Smooth muscle cell (in vitro differentiated cells): ENCODE results near the gene TOM1L2. TPM values are rescaled to one million over a fixed set of nuclear protein-coding genes. Genes with fewer than 3 reads are reported as not detected.

Source experiments
- DNase-seq: peaks from one replicate; lab custom pipeline; 2025; ENCODE audit not compliant: unreplicated experiment; lab: John Stamatoyannopoulos, UW
- H2AFZ ChIP-seq: fragments of 200-600 bp; sonication (generic); 2 replicates; pipeline ENCODE4 v1.6.0; 2016; ENCODE audit warnings: antibody characterized with exemption, low read depth, mild to moderate bottlenecking
- H3F3A ChIP-seq: fragments of 200-600 bp; sonication (generic); 2 replicates; pipeline ENCODE4 v1.6.0; 2017; ENCODE audit warnings: antibody characterized with exemption, low read depth
- H3K27ac ChIP-seq: fragments of 200-600 bp; sonication (generic); 2 replicates; pipeline ENCODE4 v1.5.1; 2016; ENCODE audit warnings: low read depth, mild to moderate bottlenecking
- H3K27me3 ChIP-seq: fragments of 200-600 bp; sonication (generic); 2 replicates; pipeline ENCODE4 v1.6.1; 2016; ENCODE audit warnings: low read depth, mild to moderate bottlenecking
- H3K36me3 ChIP-seq: fragments of 200-600 bp; sonication (generic); 2 replicates; pipeline ENCODE4 v1.5.1; 2016; ENCODE audit warnings: low read depth
- H3K4me1 ChIP-seq: fragments of 200-600 bp; sonication (generic); 2 replicates; pipeline ENCODE4 v1.5.1; 2016; ENCODE audit warnings: low read depth
- H3K4me2 ChIP-seq: fragments of 200-600 bp; sonication (generic); 2 replicates; pipeline ENCODE4 v1.6.0; 2016; ENCODE audit warnings: mild to moderate bottlenecking
- H3K4me3 ChIP-seq: fragments of 200-600 bp; sonication (generic); 2 replicates; pipeline ENCODE4 v1.5.1; 2016; ENCODE audit warnings: mild to moderate bottlenecking
- H3K79me2 ChIP-seq: fragments of 200-600 bp; sonication (generic); 2 replicates; pipeline ENCODE4 v1.6.0; 2016; ENCODE audit warnings: low read depth, mild to moderate bottlenecking
- H3K9ac ChIP-seq: fragments of 200-600 bp; sonication (generic); 2 replicates; pipeline ENCODE4 v1.6.0; 2016; ENCODE audit warnings: low read depth
- H3K9me3 ChIP-seq: fragments of 200-600 bp; sonication (generic); replicated peaks from 2 replicates; pipeline ENCODE4 v1.5.1; 2016; ENCODE audit warnings: low read depth
- H4K20me1 ChIP-seq: fragments of 200-600 bp; sonication (generic); 2 replicates; pipeline ENCODE4 v1.6.0; 2016; ENCODE audit warnings: low read depth
- CTCF ChIP-seq: fragments of 200-600 bp; sonication (generic); IDR thresholded peaks from 2 replicates; pipeline ENCODE4 v1.5.1; 2017; ENCODE audit warnings: borderline replicate concordance, mild to moderate bottlenecking, antibody characterized with exemption; ENCODE audit not compliant: insufficient read depth, poor library complexity, severe bottlenecking
- WGBS: methylation state at CpG from one replicate; pipeline ENCODE4 v1.1.7; 2016; ENCODE audit warnings: low lambda C conversion rate; 5-methylcytosine and 5-hydroxymethylcytosine counted together
- polyA plus RNA-seq: library from polyadenylated mRNA; unstranded; fragments of >200 nt; fragmentation: Nextera tagmentation; extraction: Ambion mirVana; gene quantifications from 2 replicates; pipeline ENCODE4 v1.2.1, GENCODE V29; 2016
- total RNA-seq: library from RNA; depleted of rRNA; stranded (reverse); fragments of >200 nt; gene quantifications from 2 replicates; pipeline ENCODE4 v1.2.3, GENCODE V29; 2014

TOM1L2 gene
- total and polyA plus RNA-seq, 2 experiments from 2014 or later: 20.3 to 27.0 TPM

GRCh38 chr17:17874478-17874877, 97.7 kb downstream of the TOM1L2 start:
- H3K4me3 ChIP-seq: no peak overlapping the region
- no peak overlapping the region for H2AFZ ChIP-seq
- H3K4me2 ChIP-seq: no peak overlapping the region
- H3K79me2 ChIP-seq: no peaks in the 10 kb centered on the region
- WGBS: 21% methylated on average over 1 of the region's 1 CpG
- H3K27ac ChIP-seq: no peak overlapping the region
- no peaks in the 10 kb centered on the region for H3K9me3 ChIP-seq
- no peak for DNase-seq
- H3F3A ChIP-seq: peaks cover 17% of the 10 kb centered on the region
- H3K4me1 ChIP-seq: peaks cover 16% of the 10 kb centered on the region
- H3K36me3 ChIP-seq: no peaks in the 10 kb centered on the region
- peaks cover 19% of the 10 kb centered on the region for H4K20me1 ChIP-seq
- no peak for TF ChIP-seq CTCF
- no peak overlapping the region for H3K9ac ChIP-seq
- H3K27me3 ChIP-seq: no peaks in the 10 kb centered on the region

GRCh38 chr17:17873450-17873991, 98.7 kb downstream of the TOM1L2 start:
- no peaks in the 10 kb centered on the region for H3K27me3 ChIP-seq
- no peak overlapping the region for H3K9ac ChIP-seq
- TF ChIP-seq CTCF: no peak
- H3K4me3 ChIP-seq: no peak overlapping the region
- peaks cover 13% of the 10 kb centered on the region for H3F3A ChIP-seq
- H3K9me3 ChIP-seq: no peaks in the 10 kb centered on the region
- no peak overlapping the region for H3K4me2 ChIP-seq
- no peaks in the 10 kb centered on the region for H3K79me2 ChIP-seq
- WGBS: 81% methylated on average over 8 of the region's 8 CpGs
- no peak for DNase-seq
- no peak overlapping the region for H3K27ac ChIP-seq
- peaks cover 22% of the 10 kb centered on the region for H3K4me1 ChIP-seq
- no peak overlapping the region for H2AFZ ChIP-seq
- peaks cover 19% of the 10 kb centered on the region for H4K20me1 ChIP-seq
- H3K36me3 ChIP-seq: no peaks in the 10 kb centered on the region

- peaks cover 13% of the 10 kb centered on the region for H4K20me1 ChIP-seq
- H3K9ac ChIP-seq: no peak overlapping the region
- no peaks in the 10 kb centered on the region for H3K79me2 ChIP-seq
- H2AFZ ChIP-seq: no peak overlapping the region
- H3K9me3 ChIP-seq: no peaks in the 10 kb centered on the region
- no peak overlapping the region for H3K27ac ChIP-seq
- no peak for TF ChIP-seq CTCF
- no peaks in the 10 kb centered on the region for H3K36me3 ChIP-seq
- H3K4me1 ChIP-seq: peaks cover 17% of the 10 kb centered on the region
- WGBS: 90% methylated on average over 9 of the region's 9 CpGs
- H3F3A ChIP-seq: peaks cover 13% of the 10 kb centered on the region
- H3K4me2 ChIP-seq: no peak overlapping the region
- no peaks in the 10 kb centered on the region for H3K27me3 ChIP-seq
- H3K4me3 ChIP-seq: no peak overlapping the region
- no peak for DNase-seq
These were observed 99.5 kb downstream of the TOM1L2 start for GRCh38 chr17:17872547-17873345.
